Measurements from ENCODE around the gene ADORA1.

The ADORA1 gene

DNA sequence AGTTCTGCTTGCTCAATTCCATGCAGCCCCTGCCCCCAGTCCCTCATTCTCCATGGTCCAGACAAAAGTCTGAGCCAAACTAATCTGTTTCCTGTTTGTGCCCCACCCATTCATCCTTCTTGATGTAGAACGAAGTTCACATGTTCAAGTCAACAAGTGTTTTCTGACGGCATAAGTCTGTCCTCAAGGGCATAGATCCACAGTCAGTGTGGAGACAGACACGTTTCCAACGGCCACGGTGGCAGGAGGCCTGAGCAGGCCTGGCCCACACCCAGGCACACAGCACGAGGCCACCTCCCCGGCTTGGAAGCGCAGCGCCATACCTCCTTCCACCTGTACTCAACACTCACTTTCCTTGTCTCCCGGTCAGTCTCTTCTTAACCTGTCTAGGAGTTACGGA is 16.1 kb downstream of the ADORA1 start:
- no peak for DNase-seq

DNA sequence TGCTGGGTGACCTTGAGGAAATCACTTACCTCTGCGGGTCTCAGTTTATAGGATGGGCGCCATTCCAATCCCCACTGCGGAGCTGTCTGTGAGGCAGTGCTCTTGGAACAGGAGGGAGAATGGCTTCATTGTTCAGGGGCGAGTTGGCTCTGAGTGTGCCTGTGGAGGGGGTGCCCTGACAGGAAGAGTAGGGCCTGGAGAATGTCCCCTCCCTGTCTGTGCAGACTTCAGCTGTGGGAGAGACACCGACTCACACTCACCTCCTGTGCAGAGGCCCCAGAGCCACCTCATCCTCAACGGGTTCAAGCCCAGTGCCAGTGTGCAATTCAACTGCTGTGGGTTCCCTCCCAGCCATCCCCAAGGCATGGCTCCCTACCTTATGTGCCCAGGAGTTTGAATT is 17.1 kb downstream of the ADORA1 start:
- DNase-seq = no peak

- no peak for DNase-seq
Observed at GRCh38 chr1:203145321-203146041, 18.0 kb downstream of the ADORA1 start.

DNA sequence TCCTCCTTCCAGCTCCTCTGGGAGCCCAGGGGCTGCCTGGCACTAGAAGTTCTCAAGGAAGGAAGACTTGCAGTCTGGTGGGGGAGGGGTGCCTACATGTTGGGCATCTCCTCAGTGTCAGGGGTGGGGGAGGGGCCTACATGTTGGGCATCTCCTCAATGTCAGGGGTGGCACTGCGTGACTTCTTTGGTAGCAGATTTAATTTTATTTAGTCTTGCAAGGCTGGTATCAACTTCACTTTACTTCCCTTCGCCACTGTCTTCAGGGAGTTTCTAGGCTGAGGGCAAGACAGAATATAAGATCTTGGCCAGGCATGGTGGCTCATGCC is 18.5 kb downstream of the ADORA1 start:
- no peak for DNase-seq

GRCh38 chr1:203146537-203146936 is 19.0 kb downstream of the ADORA1 start:
- DNase-seq = no peak

- no peak for DNase-seq
Observed at GRCh38 chr1:203147376-203147775, 19.9 kb downstream of the ADORA1 start.

- DNase-seq = no peak
Observed at GRCh38 chr1:203148127-203148526, 20.6 kb downstream of the ADORA1 start.

GRCh38 chr1:203148579-203148978 is 21.1 kb downstream of the ADORA1 start:
- no peak for DNase-seq

DNA sequence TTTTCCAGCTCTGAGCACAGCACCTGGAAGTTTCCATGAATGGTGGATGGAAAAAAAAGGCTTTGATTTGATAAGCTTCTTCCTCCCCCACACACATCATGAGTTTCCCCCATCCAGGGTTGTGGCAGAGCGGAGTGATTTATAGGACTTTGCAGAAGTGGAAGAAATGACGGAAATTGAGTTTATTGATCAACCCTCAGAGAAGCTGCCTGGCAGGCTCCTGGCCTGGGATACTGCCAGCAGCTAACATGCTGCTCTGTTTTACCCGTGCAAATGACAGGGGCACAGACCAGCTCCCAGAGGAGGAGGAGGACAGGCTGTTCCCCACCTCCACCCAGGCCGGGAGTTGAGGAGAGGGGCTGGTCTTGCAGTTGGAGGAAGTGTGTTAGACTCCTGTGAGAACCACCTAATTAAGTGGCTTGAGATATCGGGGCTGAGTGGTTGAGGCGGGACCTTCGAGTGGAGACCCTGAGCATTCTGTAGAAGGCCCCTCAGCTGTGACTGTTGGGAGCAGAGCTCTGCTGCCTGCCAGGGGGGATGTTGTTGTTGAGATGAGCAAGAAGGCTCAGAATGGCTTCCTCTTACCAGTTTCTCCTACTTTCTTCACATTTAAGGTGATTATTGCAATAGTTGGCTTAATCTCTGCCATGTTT is 21.8 kb downstream of the ADORA1 start:
- DNase-seq = no peak

- no peak for DNase-seq
Observed at GRCh38 chr1:203150511-203151297, 23.2 kb downstream of the ADORA1 start.

DNA sequence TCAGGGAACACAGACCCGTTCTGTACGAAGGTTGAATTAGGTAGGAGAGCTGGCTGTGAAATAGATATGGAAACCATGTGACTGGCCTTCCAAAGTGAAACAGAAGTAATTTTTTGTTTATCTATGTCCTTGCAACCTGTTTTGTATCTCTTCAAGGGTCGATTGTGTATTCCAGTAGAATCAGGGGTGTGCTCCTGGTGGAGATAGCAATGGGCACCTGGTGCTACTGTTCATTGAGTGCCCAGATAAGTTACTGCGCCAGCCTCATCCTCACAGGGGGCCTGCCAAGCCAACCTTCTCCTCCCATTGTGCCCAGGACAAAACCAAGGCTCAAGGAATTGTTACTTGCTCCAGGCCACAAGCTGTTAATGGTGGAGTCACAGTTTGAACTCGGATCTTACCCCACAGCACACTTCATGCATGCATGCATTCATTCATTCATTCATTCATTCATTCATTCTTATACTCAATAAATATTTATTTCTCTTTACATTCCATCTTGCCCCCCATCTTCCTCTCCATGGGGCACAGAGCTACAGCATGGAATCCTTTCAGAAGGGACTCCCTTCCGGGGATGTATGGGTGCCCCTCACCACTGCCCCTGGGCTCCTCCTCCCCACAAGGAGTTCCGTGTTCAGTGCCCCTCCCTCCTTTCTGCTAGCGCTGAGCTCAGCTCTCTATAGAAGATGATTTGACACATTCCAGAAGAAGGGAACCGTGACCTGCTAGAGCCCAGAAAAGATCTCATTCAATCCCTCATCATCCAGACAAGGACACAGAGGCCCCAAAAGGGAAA is 24.0 kb downstream of the ADORA1 start:
- no peak for DNase-seq

DNA sequence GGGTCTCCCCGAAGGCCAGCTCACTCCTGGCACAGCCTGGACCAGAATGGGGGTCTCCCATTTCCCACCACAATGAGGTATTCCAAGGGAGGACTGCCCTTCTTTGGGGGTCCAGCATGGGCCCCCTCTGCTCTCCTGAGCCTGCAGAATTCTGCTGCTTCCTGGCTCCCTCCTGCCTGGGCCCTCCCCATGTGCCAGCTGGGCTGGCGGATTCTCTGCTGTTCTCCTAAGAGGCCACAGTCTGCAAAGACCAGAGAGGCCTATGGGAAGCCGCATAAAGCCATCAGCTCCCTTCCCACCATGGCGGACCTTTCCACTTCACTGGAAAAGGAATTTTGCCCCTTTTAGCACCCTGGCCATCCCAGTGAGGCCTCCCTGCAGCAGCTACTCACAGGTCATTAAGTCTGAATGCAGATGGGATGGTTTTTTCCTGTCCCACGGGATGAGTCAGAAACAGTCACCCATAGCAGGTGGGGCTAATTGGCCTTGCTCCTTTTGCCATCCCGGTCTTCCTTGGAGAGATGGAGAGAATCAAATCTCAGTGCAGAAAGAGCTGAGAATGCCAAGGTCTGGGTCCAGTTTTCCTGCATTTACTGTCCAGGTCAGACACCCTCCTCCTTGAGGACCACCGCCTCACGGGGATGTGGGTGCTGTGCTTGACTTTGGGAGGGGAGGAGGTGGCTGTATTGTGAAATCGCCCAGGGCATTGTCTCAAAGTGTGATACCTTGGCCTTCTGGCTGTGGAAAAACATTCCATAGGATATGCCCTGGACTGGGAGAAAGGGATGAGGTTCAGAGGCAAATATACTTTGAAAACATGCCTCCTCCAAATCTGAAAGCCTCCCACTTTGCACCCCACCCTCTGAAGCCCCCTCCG is 24.9 kb downstream of the ADORA1 start:
- DNase-seq = no peak

DNA sequence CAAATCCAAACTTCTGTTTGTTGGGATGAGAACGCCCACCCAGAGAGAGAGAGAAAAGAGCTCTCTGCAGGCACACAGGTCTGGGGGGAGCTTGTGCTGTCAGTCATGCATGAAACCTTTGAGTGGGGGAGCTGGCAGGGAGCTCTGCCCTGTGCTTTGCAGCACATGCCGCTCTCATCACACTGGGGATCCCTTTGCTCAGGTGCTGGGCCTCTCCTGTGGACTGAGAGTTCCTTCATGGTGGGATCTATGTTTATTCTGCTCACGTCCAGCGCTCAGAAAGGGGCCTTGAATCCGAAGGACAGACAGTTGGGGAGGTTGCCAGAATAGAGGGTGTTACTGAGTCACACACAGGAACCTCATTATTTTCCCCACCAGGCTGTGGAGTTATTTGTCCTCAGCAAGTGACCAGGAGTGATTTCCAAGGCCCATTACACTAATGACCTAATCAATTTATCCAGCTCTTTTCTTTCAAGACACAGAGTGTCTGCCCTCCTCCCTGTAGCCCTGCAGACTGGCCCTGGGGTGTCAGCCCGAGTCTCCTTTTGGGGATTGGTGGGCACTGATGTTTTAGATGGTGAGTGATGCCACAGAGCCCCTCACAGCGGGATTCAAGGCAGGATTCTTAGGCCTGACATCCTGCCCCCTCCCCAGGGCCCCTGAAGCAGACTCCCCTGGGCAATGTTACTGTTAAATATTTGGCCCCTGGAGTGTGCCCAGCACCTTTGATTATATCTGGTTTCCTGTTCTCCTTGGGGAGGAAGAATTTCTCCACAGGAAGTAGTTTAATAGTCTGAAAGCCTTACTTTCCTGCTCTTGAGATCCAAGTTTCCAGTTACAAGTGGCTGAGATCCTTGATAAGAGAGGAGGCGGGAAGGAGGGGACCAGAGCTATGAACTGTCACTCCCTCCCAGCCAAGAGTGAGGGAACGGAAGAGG is 25.8 kb downstream of the ADORA1 start:
- no peak for DNase-seq

GRCh38 chr1:203153989-203154821 is 26.7 kb downstream of the ADORA1 start:
- no peak for DNase-seq

- no peak for DNase-seq
Observed at GRCh38 chr1:203156280-203156679, 28.8 kb downstream of the ADORA1 start.

DNA sequence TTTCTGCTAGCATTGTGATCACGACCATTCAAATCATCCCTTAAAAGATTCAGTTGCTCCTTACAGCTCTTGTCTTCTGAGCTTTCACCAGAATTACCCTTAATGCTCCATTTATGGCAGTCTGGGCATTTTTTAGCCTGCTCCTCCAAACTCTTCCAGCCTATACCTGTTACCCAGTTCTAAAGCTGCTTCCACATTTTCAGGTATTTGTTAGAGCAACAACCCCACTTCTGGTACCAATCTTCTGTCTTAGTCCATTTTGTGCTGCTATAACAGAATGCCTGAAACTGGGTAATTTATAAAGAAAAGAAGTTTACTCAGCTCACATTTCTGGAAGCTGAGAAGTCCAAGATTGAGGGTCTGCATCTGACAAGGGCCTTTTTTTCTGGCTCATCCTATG is 30.9 kb downstream of the ADORA1 start:
- no peak for DNase-seq

DNA sequence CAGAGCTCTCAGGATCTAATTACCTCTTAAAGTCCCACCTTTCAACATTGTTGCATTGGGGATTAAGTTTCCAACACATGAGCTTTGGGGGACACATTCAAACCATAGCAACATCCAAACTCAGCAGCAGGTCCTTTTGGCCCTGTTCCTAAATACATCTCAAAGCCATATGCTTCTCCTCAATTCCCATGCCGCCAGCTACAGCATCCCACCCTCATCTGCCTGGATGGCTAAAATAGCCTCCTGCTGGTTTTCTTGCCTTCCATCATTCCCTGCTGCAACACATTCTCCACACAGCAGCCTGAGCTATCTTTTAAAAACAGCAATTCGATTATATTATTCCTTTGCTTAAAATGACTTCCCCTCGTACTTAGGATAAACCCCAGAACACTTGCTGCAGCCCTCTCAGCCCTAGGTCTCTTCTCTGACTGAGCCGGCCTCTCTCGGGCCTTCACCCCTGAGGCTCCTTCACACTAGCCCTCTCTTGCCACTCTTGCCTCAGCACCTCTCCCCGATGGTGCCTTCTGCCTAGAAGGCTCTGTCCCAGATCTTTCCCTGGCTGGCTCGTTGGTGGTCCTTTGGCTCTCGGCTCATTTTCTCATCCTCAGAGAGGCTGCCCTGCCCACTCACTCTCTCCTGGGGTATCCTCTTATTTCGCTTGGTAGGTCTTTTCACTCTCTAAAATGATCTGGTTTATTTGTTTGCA is 31.6 kb downstream of the ADORA1 start:
- no peak for DNase-seq

GRCh38 chr1:203159844-203160243 is 32.3 kb downstream of the ADORA1 start:
- DNase-seq = no peak

DNA sequence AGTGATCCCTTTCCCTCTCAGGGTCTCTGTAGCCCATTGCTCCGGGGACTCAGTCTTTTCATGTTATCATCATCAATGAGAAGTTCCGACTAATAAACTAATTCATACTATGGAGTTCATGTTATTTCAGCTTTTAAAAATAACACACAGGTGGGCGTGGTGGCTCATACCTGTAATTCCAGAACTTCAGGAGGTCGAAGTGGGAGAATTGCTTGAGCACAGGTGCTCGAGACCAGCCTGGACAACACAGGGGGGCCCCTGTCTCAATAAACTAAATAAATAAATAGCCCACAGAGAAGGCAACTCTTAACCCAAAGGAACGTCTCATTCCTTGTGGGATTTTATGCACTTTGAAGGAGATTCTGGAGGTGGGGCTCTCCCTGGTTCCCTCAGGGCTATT is 33.6 kb downstream of the ADORA1 start:
- DNase-seq = no peak

Data from activated CD4-positive, alpha-beta T cell treated with anti-CD3 and anti-CD28 coated beads, Interleukin-2, amount 50 U/mL, for 4 hours (primary cell).